ENCODE data around the gene MRPS18A. TPM values are rescaled to one million over a fixed set of nuclear protein-coding genes. Genes with fewer than 3 reads are reported as not detected.

The MRPS18A gene
- total and polyA plus RNA-seq, 9 of the 15 experiments (the other 6 are each of a cell fraction or from before 2014, with no cell fraction given) = 87.5 to 243 (median 125) TPM

- no peak for TF ChIP-seq ATF6 (CRISPR knock-in tag; IDR thresholded peaks at IDR 0.05)
- TF ChIP-seq CBX8 (IDR thresholded peaks at IDR 0.05; ENCODE audit: borderline replicate concordance, extremely low read depth, low read depth, low read length, poor library complexity, severe bottlenecking) = no peak
- TF ChIP-seq MAFK (IDR thresholded peaks at IDR 0.05; ENCODE audit: low read length) = no peak
- TF ChIP-seq CXXC5 (CRISPR knock-in tag; IDR thresholded peaks at IDR 0.05) = peak; percentile 23; the same call in 1 of the 2 replicates
- TF ChIP-seq SMARCB1 (IDR thresholded peaks at IDR 0.05; ENCODE audit: insufficient read length, low read depth) = no peak
- TF ChIP-seq REST (IDR thresholded peaks at IDR 0.05; ENCODE audit: borderline replicate concordance) = peak; percentile 90
- no peak for TF ChIP-seq REST (CRISPR knock-in tag; IDR thresholded peaks at IDR 0.05; ENCODE audit: low read depth)
- TF ChIP-seq ARID1B (IDR thresholded peaks at IDR 0.05) = peak; percentile 40; the same call in 1 of the 2 replicates
- TF ChIP-seq SFPQ (IDR thresholded peaks at IDR 0.05; ENCODE audit: low read depth, low read length) = no peak
- 0 out of 4 replicates have a peak, but pooled peaks of 1 of the 2 experiments have one; percentile 25 for TF ChIP-seq UBTF (IDR thresholded peaks at IDR 0.05; ENCODE audit: borderline replicate concordance in 1 of 2, low read depth in 2 of 2, low read length in 2 of 2)
- TF ChIP-seq ZNF143 (CRISPR knock-in tag; IDR thresholded peaks at IDR 0.05) = peak; percentile 41; the same call in 1 of the 2 replicates
- no peak for TF ChIP-seq PCBP1 (IDR thresholded peaks at IDR 0.05; ENCODE audit: low read depth, low read length, poor library complexity, severe bottlenecking)
These were observed 36.2 kb upstream of the MRPS18A start (continued) for GRCh38 chr6:43723737-43724295.
